SU-DHL-6 (cell line): ENCODE results near the gene PLA2G2A.

ENCODE experiments used
- CTCF ChIP-seq: fragments of 200-600 bp; sonication (generic); IDR thresholded peaks from one replicate; pipeline ENCODE4 v1.5.1; 2017; ENCODE audit warnings: antibody characterized with exemption, mild to moderate bottlenecking, low read length, moderate library complexity; ENCODE audit not compliant: insufficient read depth, poor library complexity, severe bottlenecking
- EZH2phosphoT487 ChIP-seq: fragments of 200-600 bp; sonication (generic), shearing (Covaris generic); conservative IDR thresholded peaks from 2 replicates; pipeline ENCODE4 v1.6.1; 2018; ENCODE audit warnings: mild to moderate bottlenecking, antibody characterized with exemption, low read length, moderate library complexity, mixed read lengths

GRCh38 chr1:19955534-19956170, 23.8 kb downstream of the PLA2G2A start:
- TF ChIP-seq CTCF (no peak), EZH2phosphoT487 (no peak)
